H1 (cell line): Measurements from ENCODE around the gene COL8A2. TPM values are rescaled to one million over a fixed set of nuclear protein-coding genes. Genes with fewer than 3 reads are reported as not detected.

ENCODE experiments used
- BCL11A ChIP-seq, 2 experiments: IDR thresholded peaks; one replicate each; pipeline ENCODE4 v1.6.1; 2011; ENCODE audit warnings: low read depth in 2 of 2, low read length in 2 of 2, mild to moderate bottlenecking in 2 of 2
- CBX8 ChIP-seq: fragments of 300-800, 300-1000 bp; sonication (generic); IDR thresholded peaks from 2 replicates; pipeline ENCODE4 v1.7.1; 2016; ENCODE audit warnings: low read depth, low read length, borderline replicate concordance
- CHD2 ChIP-seq: IDR thresholded peaks from 2 replicates; pipeline ENCODE4 v1.6.1; 2012; ENCODE audit warnings: low read length, improper control_type of control experiment
- CTBP2 ChIP-seq: IDR thresholded peaks from 2 replicates; pipeline ENCODE4 v1.7.0; 2011; ENCODE audit warnings: borderline replicate concordance, mild to moderate bottlenecking, moderate library complexity, mixed read lengths, low read length; ENCODE audit not compliant: insufficient read depth, insufficient read length
- GTF2F1 ChIP-seq: IDR thresholded peaks from 2 replicates; pipeline ENCODE4 v1.6.1; 2012; ENCODE audit warnings: low read depth, low read length, improper control_type of control experiment, borderline replicate concordance
- KDM1A ChIP-seq: fragments of 200-600, 300-600 bp; sonication (generic); IDR thresholded peaks from 2 replicates; pipeline ENCODE4 v1.7.1; 2016; ENCODE audit warnings: mild to moderate bottlenecking, low read length, borderline replicate concordance
- RBBP5 ChIP-seq: IDR thresholded peaks from 2 replicates; pipeline ENCODE4 v1.7.1; 2012; ENCODE audit warnings: low read depth, mild to moderate bottlenecking, inconsistent platforms, low read length, moderate library complexity, borderline replicate concordance
- SIRT6 ChIP-seq: IDR thresholded peaks from one replicate; pipeline ENCODE4 v1.7.1; 2012; ENCODE audit warnings: low read length, inconsistent platforms
- SP1 ChIP-seq: IDR thresholded peaks from 2 replicates; pipeline ENCODE4 v1.6.1; 2011; ENCODE audit warnings: low read depth, low read length
- SP4 ChIP-seq: IDR thresholded peaks from 2 replicates; pipeline ENCODE4 v1.6.1; 2012; ENCODE audit warnings: low read length, inconsistent platforms
- polyA plus RNA-seq, 7 experiments: library from polyadenylated mRNA; depleted of rRNA in 3 of 7; stranded (reverse) in 5 of 7; unstranded in 2 of 7; fragments of >200 nt in 5 of 7; fragments of 200-250 nt in 2 of 7; gene quantifications; 1 replicate in 5 of 7; 2 replicates in 1 of 7; 4 replicates in 1 of 7; pipeline versions ENCODE4 v1.2.1 to v1.2.3, GENCODE V29; 2011 to 2013; ENCODE audit warnings: missing spikeins in 2 of 7, mixed read lengths in 2 of 7
- total RNA-seq: library from RNA; stranded (reverse); fragmentation: NEBNext Ultra II Directional; extraction: Animal tissue kit (Norgen Biotek cat#: 25700); gene quantifications from 2 replicates; pipeline ENCODE4 v1.2.1, GENCODE V29; 2021
- TF ChIP-seq, protein P1 (sequence below): IDR thresholded peaks from 2 replicates; pipeline ENCODE4 v1.6.1; 2012; ENCODE audit warnings: inconsistent platforms

The COL8A2 gene
- total and polyA plus RNA-seq, 2 of the 8 experiments (the other 6 are each of a cell fraction or from before 2014, with no cell fraction given), result 2.1 to 2.8 TPM

DNA sequence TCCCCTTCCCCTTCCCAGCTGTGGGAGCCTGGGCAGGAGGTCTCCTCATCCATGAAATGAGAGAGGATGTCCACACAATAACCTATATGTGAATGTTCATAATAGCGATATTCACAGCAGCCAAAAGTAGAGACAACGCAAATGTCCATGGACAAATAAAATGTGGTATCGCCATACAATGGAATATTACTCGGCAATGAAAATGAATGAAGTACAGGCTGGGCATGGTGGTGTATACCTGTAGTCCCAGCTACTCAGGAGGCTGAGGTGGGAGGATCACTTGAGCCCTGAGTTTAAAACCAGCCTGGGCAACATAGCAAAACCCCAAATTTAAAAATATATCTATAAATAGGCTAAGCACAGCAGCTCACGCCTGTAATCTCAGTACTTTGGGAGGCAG is 23.5 kb downstream of the COL8A2 start (continued):
- TF ChIP-seq KDM1A (no peak), BCL11A (IDR thresholded peaks at IDR 0.05; ENCODE audit: low read depth in 2 of 2, low read length in 2 of 2) (no peak), SIRT6 (no peak), CHD2 (no peak), SP4 (no peak), RBBP5 (no peak), SP1 (no peak), GTF2F1 (no peak), CTBP2 (no peak), CBX8 (no peak)
- TF ChIP-seq, protein P1, sequence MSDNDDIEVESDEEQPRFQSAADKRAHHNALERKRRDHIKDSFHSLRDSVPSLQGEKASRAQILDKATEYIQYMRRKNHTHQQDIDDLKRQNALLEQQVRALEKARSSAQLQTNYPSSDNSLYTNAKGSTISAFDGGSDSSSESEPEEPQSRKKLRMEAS, result no peak
